ENCODE results near the gene GIMAP6.
"Not testable (repeated sequence)": the region's sequence is repeated elsewhere in the genome, so short reads cannot be mapped to it uniquely, and the experiment has no call there.

The GIMAP6 gene

GRCh38 chr7:150676276-150676675, 44.1 kb upstream of the GIMAP6 start:
- H3K4me2 ChIP-seq (ENCODE audit: low read length); H2BK5ac ChIP-seq (ENCODE audit: low read depth, low read length, poor library complexity); H2AFZ ChIP-seq (ENCODE audit: insufficient read depth, low read length, poor library complexity); H2BK12ac ChIP-seq (ENCODE audit: low read length); H3K27ac ChIP-seq (ENCODE audit: low read depth, low read length); H4K12ac ChIP-seq (ENCODE audit: low read depth, low read length); H3K27me3 ChIP-seq (ENCODE audit: insufficient read depth, low read length); H3K4me1 ChIP-seq (ENCODE audit: control insufficient read depth in 1 of 2, insufficient read depth in 2 of 2, low read length in 2 of 2); H3K4ac ChIP-seq (ENCODE audit: low read depth, low read length); H3K36me3 ChIP-seq (ENCODE audit: control insufficient read depth in 1 of 2, insufficient read depth in 2 of 2, low read length in 2 of 2); DNase-seq; H2BK120ac ChIP-seq (ENCODE audit: insufficient read depth, low read length, poor library complexity); H4K91ac ChIP-seq (ENCODE audit: low read depth, low read length); H3K18ac ChIP-seq (ENCODE audit: low read length); H3K23ac ChIP-seq (ENCODE audit: low read length); H3K14ac ChIP-seq (ENCODE audit: low read length); H3K79me1 ChIP-seq (ENCODE audit: low read length); H3K9me3 ChIP-seq (ENCODE audit: insufficient read depth, low read depth, low read length); H3K79me2 ChIP-seq (ENCODE audit: control insufficient read depth, insufficient read depth, low read length, poor library complexity); H2AK5ac ChIP-seq (ENCODE audit: low read length); H4K8ac ChIP-seq (ENCODE audit: low read depth, low read length); H3K4me3 ChIP-seq (ENCODE audit: low read depth, low read length); H3K9ac ChIP-seq (ENCODE audit: low read length): not testable (repeated sequence)

GRCh38 chr7:150675714-150676113, 43.5 kb upstream of the GIMAP6 start:
- no peak overlapping the region for H3K14ac ChIP-seq (ENCODE audit: low read length)
- DNase-seq: no peak
- no peak overlapping the region for H3K4me3 ChIP-seq (ENCODE audit: low read depth, low read length)
- H2BK120ac ChIP-seq (ENCODE audit: insufficient read depth, low read length, poor library complexity): no peak overlapping the region
- H3K4me1 ChIP-seq (ENCODE audit: control insufficient read depth in 1 of 2, insufficient read depth in 2 of 2, low read length in 2 of 2): no peaks in the 10 kb centered on the region
- no peak overlapping the region for H3K4ac ChIP-seq (ENCODE audit: low read depth, low read length)
- H2AFZ ChIP-seq (ENCODE audit: insufficient read depth, low read length, poor library complexity): no peak overlapping the region
- no peaks in the 10 kb centered on the region for H3K27me3 ChIP-seq (ENCODE audit: insufficient read depth, low read length)
- no peak overlapping the region for H2BK12ac ChIP-seq (ENCODE audit: low read length)
- H3K18ac ChIP-seq (ENCODE audit: low read length): no peak overlapping the region
- no peak overlapping the region for H4K12ac ChIP-seq (ENCODE audit: low read depth, low read length)
- WGBS (ENCODE audit: extremely low coverage, insufficient coverage, insufficient read length): no CpG with 5 or more reads among the region's 2 CpGs
- H3K23ac ChIP-seq (ENCODE audit: low read length): no peak overlapping the region
- no peaks in the 10 kb centered on the region for H3K9me3 ChIP-seq (ENCODE audit: insufficient read depth, low read depth, low read length)
- no peak overlapping the region for H4K91ac ChIP-seq (ENCODE audit: low read depth, low read length)
- H3K4me2 ChIP-seq (ENCODE audit: low read length): no peak overlapping the region
- H3K9ac ChIP-seq (ENCODE audit: low read length): no peak overlapping the region
- H3K79me2 ChIP-seq (ENCODE audit: control insufficient read depth, insufficient read depth, low read length, poor library complexity): no peaks in the 10 kb centered on the region
- no peak overlapping the region for H2BK5ac ChIP-seq (ENCODE audit: low read depth, low read length, poor library complexity)
- H4K8ac ChIP-seq (ENCODE audit: low read depth, low read length): no peak overlapping the region
- no peaks in the 10 kb centered on the region for H3K79me1 ChIP-seq (ENCODE audit: low read length)
- H3K36me3 ChIP-seq (ENCODE audit: control insufficient read depth in 1 of 2, insufficient read depth in 2 of 2, low read length in 2 of 2): no peaks in the 10 kb centered on the region
- no peak overlapping the region for H2AK5ac ChIP-seq (ENCODE audit: low read length)
- H3K27ac ChIP-seq (ENCODE audit: low read depth, low read length): no peak overlapping the region

GRCh38 chr7:150671798-150672585, 39.8 kb upstream of the GIMAP6 start:
- not testable (repeated sequence) for H3K79me2 ChIP-seq (ENCODE audit: control insufficient read depth, insufficient read depth, low read length, poor library complexity); H3K27ac ChIP-seq (ENCODE audit: low read depth, low read length); H3K4me1 ChIP-seq (ENCODE audit: control insufficient read depth in 1 of 2, insufficient read depth in 2 of 2, low read length in 2 of 2); DNase-seq; H3K9me3 ChIP-seq (ENCODE audit: insufficient read depth, low read depth, low read length); H3K4me2 ChIP-seq (ENCODE audit: low read length); H3K4ac ChIP-seq (ENCODE audit: low read depth, low read length); H4K12ac ChIP-seq (ENCODE audit: low read depth, low read length); H3K18ac ChIP-seq (ENCODE audit: low read length); H2BK5ac ChIP-seq (ENCODE audit: low read depth, low read length, poor library complexity); H2BK120ac ChIP-seq (ENCODE audit: insufficient read depth, low read length, poor library complexity); H3K79me1 ChIP-seq (ENCODE audit: low read length); H3K14ac ChIP-seq (ENCODE audit: low read length); H3K4me3 ChIP-seq (ENCODE audit: low read depth, low read length); H4K8ac ChIP-seq (ENCODE audit: low read depth, low read length); H2BK12ac ChIP-seq (ENCODE audit: low read length); H2AK5ac ChIP-seq (ENCODE audit: low read length); H3K9ac ChIP-seq (ENCODE audit: low read length); H3K23ac ChIP-seq (ENCODE audit: low read length); H3K36me3 ChIP-seq (ENCODE audit: control insufficient read depth in 1 of 2, insufficient read depth in 2 of 2, low read length in 2 of 2); H4K91ac ChIP-seq (ENCODE audit: low read depth, low read length); H2AFZ ChIP-seq (ENCODE audit: insufficient read depth, low read length, poor library complexity); H3K27me3 ChIP-seq (ENCODE audit: insufficient read depth, low read length)
- WGBS (ENCODE audit: extremely low coverage, insufficient coverage, insufficient read length): no CpG with 5 or more reads among the region's 7 CpGs

GRCh38 chr7:150668977-150669376, 36.8 kb upstream of the GIMAP6 start:
- no peak overlapping the region for H4K8ac ChIP-seq (ENCODE audit: low read depth, low read length)
- no peak overlapping the region for H3K4me3 ChIP-seq (ENCODE audit: low read depth, low read length)
- H3K14ac ChIP-seq (ENCODE audit: low read length): no peak overlapping the region
- H3K27me3 ChIP-seq (ENCODE audit: insufficient read depth, low read length): no peaks in the 10 kb centered on the region
- no peak overlapping the region for H3K9ac ChIP-seq (ENCODE audit: low read length)
- H4K12ac ChIP-seq (ENCODE audit: low read depth, low read length): no peak overlapping the region
- no peaks in the 10 kb centered on the region for H3K79me1 ChIP-seq (ENCODE audit: low read length)
- H3K4me1 ChIP-seq (ENCODE audit: control insufficient read depth in 1 of 2, insufficient read depth in 2 of 2, low read length in 2 of 2): no peaks in the 10 kb centered on the region
- H3K79me2 ChIP-seq (ENCODE audit: control insufficient read depth, insufficient read depth, low read length, poor library complexity): no peaks in the 10 kb centered on the region
- H3K23ac ChIP-seq (ENCODE audit: low read length): no peak overlapping the region
- DNase-seq: no peak
- peaks cover 3% of the 10 kb centered on the region for H3K9me3 ChIP-seq (ENCODE audit: insufficient read depth, low read depth, low read length)
- no peak overlapping the region for H3K4me2 ChIP-seq (ENCODE audit: low read length)
- H4K91ac ChIP-seq (ENCODE audit: low read depth, low read length): no peak overlapping the region
- H2BK12ac ChIP-seq (ENCODE audit: low read length): no peak overlapping the region
- H3K36me3 ChIP-seq (ENCODE audit: control insufficient read depth in 1 of 2, insufficient read depth in 2 of 2, low read length in 2 of 2): no peaks in the 10 kb centered on the region
- H2AFZ ChIP-seq (ENCODE audit: insufficient read depth, low read length, poor library complexity): no peak overlapping the region
- no peak overlapping the region for H2BK120ac ChIP-seq (ENCODE audit: insufficient read depth, low read length, poor library complexity)
- no peak overlapping the region for H2BK5ac ChIP-seq (ENCODE audit: low read depth, low read length, poor library complexity)
- H3K4ac ChIP-seq (ENCODE audit: low read depth, low read length): no peak overlapping the region
- no peak overlapping the region for H2AK5ac ChIP-seq (ENCODE audit: low read length)
- H3K27ac ChIP-seq (ENCODE audit: low read depth, low read length): no peak overlapping the region
- no peak overlapping the region for H3K18ac ChIP-seq (ENCODE audit: low read length)

Data from trophoblast cell (in vitro differentiated cells and primary cell).